HL-60/S4 treated with retinoic acid at 250 ng/mL for 4 days and 3 days (cell line): ENCODE data around the gene MED22.
"Not testable (repeated sequence)": the region's sequence is repeated elsewhere in the genome, so short reads cannot be mapped to it uniquely, and the experiment has no call there.

Source experiments
- in situ Hi-C: fragments of 300-500 bp; cut with MboI; formaldehyde crosslinking; loops from 2 replicates; pipeline ENCODE4 v1.7.0; 2022; ENCODE audit warnings: low sequenced_read_pairs

MED22 gene

DNA sequence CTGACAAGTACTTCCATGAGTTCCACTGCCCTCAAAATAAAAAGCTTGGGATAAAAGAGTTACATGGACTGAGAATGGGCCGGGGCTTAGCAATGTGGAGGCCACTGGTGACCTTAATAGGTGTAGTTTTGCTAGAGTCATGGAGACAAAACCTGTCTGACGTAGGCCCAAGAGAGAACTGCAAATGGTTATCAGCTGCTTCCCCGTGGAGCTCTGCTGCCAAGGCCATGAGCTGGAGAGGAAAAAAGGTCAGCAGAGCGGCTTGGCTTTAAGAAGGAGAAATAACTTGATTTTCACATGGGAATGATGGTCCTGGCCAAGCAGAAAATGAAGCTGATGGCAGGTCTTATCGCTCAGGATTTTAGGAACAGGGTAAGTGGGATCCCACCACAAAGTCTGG is 8.3 kb downstream of the MED22 start:
- in situ Hi-C loops: no loop called here

DNA sequence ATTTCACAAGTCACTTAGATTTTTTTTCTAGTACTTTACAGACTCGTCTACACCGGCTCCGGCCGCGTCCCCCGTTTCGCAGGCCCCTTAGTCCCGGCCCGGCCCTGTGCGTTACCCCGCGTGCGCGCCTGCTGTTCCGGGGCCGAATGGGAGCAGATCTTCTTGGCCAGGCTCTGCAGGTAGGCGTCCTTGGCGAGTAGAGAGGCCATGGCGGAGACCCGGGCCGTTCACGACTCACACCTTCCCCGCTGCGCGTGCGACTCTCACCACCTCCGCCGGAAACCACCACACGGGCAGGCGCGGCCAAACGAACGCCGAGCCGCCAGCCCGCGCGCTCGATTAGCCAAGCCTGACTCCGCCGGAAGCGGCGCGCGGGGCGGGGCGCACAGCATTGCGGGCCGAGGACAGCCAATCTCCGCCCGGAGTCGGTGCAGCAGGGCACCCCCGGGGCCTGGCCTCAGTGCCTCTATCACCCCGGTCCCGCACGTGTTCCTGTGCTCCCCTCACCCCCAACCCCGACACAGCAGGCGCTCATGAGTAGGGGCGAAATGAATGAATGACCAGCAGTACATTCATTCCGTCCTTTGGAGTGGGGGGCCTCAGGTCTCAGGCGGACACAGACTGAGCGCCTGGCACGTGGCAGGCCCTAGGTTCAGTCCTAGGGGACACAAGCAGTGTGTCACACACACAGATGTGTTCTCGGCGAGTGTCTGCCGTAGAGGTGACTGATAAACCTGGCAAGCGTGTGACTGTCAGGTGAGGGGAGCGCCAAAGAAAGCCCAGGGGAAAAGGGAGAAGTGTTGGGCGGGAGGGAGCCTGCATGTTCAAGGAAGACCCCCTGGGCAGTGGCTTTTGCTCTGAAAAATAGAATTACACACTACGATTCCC is 11.8 kb downstream of the MED22 start, which contains the start of gene SURF6:
Gene SURF6, minus strand, starts transcription at position 265 of the 888 bp plus-strand sequence. Its CDS starts 56 bp downstream, at position 209.
- in situ Hi-C loops: no loop called here

DNA sequence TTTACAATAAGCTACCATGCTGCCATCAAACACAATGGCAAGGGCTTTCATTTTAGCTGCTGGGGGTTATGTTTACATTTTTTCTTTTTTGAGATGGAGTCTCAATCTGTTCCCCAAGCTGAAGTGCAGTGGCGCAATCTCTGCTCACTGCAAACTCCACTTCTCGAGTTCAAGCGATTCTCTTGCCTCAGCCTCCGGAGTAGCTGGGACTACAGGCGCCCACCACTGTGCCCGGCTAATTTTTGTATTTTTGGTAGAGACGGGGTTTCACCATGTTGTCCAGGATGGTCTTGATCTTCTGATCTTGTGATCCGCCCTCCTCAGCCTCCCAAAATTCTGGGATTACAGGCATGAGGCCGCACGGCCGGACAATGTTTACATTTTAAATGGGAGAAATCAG is 13.0 kb downstream of the MED22 start:
- in situ Hi-C loops: not testable (repeated sequence)

DNA sequence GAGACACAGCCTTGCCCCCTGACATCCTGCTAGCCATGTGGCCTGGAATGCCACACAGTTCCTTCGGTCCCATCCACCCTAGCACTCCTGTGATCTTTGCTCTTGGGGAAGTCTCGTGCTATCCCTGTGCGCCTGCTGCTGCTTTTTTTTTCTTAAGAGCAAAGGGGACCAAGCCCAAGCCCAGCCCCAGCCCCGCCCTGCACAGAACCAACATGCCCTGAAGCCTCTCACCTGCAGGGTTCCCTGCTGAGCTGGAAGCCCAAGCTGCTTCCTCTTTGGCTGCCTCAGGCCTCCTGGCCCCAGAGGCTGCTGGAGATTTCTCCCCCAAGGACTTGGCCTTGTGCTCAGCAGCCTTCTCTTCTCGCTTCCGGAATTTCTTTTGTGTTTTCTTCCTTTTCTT is 13.8 kb downstream of the MED22 start:
- in situ Hi-C loops: no loop called here

DNA sequence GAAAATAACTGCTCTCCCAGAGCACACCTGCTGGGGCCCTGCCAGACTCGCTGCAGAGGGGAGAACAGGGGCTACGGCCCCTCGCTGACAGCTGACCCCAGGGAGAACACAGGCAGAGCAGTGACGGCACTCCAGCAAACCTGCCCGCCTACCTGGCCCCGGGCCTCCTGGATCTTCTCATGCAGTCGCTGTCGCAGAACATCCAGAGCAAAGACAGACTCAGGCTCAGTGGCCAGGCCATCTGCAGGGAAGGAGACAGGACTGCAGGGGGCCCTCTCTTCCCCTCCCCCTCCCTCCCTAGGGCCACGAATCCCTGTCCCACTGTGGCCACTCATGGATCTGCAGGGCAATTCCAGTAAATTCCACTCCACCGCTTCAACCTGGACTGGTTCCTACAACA is 14.4 kb downstream of the MED22 start:
- in situ Hi-C loops: no loop called here

DNA sequence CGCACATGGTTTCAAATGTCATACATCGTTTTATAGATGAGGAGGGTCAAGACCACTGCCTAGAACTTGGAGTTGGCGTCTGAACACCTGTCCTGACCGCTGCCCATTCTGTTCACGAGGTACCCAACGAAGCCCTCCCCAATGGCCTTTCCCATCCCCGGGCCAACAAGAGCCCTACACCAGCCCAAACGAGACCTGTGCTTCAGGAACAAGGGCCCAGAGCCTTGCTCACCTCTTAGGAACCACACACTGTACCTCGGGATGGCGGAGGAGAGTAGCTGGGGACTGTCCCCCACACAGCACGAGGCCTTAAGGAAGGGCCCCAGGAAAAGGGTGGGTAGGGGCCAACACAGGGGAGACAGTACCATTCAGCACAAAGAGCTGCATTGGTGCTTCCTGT is 14.9 kb downstream of the MED22 start:
- in situ Hi-C loops: no loop called here

DNA sequence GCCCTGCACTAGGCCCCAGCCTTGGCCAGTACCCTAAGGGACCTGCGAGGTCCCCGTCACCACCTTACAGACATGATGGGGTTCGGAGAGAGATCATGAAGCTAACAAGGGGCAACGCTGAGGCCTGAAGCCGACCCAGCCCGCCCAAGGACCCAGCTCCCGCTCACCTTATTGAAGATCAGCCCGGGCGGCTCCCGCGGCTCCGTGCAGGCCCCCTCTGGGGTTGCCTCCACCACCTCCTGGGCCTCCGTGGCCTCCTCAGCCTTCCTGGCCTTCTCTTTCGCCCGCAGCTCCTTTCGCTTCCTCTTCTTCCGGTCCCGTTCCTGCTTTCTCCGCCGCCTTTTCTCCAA is 15.6 kb downstream of the MED22 start:
- in situ Hi-C loops: no loop called here

DNA sequence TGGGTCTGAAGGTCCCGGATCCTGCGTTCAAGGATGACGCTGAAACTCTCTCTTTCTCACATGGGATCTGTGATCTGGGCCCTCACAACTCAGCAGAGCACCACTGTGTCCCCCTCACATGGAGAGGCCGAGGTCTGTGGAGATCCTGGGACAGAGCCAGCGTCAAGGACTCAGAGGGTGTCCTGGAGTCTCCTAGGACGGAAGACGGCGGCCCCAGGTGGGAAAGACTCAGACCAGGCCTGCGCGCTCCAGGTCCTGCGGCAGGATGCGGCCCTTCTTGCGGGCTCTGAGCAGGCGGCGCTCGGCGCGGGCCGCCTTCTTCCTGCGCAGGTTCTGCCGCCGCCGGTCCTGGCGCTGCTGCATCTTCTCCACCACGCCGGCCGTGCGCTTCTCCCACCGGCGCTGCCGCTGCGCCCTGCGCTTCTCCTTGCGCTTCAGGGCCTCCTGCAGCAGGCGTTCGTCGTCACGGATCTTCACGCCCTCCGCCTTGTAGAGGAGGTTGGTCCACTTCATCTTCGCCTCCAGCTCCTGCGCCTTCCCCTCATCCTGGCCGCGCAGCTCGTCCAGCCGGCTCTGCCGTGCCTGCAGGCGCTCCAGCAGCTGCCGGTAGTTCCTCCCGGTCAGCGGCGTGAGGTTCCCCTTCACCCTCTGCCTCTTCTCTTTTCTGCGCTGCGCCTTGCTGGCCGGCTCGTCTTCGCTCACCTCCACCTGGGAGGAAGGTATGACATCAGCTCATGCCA is 16.1 kb downstream of the MED22 start:
- in situ Hi-C loops: no loop called here

DNA sequence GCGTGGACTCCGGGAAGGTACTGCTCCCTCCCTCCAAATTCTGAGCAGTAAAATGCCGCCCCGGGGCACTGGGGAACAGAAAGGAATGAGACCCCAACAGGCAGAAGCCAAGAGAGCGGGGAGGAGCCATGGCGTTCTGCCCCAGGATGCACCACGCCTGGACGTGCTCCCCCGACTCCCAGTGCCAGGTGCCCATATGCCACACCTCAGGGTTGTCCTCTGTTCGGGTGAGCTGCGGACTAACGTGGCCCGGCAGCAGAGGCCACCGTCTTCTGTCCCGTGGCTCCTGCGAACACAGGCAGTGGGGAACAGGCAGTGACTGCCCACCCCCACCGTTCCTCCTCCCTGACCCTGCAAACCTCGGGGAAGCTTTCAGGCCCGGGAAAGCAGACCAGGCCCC is 16.7 kb downstream of the MED22 start:
- in situ Hi-C loops: no loop called here

DNA sequence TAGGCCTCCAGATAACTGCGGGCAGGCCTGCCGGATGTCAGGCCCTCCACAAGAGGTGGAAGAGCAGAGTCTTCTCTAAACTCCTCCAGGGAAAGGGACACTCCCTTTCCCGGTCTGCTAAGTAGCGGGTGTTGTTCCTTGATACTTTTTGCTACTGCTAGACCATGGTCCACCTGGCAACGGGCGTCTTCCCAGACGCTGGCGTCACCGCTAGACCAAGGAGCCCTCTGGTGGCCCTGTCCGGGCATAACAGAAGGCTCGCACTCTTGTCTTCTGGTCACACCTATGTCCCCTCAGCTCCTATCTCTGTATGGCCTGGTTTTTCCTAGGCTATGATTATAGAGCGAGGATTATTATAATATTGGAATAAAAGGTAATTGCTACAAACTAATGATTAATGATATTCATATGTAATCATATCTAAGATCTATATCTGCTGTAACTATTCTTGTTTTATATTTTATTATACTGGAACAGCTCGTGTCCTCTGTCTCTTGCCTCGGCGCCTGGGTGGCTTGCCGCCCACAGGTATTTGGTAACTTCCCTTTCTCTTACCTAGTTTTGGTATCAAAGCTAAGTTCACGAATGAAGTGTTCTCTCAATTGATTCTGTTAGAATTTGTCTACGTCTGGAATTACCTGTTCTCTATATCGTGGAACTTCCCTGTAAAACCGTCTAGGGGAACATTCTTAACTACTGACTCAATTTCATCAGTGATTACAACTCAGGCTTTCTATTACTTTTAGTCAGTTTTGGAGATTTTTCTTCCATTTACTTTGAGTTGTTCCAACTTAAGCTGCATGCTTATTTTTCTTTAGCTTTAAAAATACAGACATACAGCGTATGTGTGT is 18.4 kb downstream of the MED22 start:
- in situ Hi-C loops: not testable (repeated sequence)

DNA sequence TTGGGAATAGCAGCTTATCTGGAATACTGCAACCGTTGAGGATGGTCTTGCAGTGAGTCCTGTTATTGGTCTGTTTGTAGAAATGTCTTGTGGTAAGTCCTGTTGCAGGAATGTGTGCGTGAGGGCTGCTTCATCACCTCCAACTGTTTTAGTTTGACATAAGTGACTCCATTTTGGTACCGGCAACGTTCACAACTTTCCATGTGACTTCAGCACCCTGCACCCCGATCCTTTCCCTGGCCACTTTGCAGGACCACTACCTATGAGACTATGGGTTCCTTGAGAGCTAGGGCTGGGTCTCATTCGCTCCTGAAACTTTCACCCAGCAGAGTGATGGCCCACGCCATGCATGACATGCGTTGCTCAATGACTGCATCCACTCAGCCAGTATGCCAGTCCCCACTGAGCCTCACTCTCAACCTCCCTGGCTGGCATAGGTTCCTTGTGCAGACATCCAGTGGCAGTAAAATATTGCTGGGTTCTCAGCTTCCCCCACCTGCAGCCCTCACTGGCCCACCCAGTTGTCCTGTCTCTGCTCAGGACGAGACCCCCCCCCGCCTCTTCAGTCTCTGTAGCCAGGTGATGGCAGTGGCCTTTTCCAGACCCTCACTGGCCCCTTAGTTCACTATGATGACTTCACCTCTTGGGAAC is 20.0 kb downstream of the MED22 start:
- in situ Hi-C loops: no loop called here

DNA sequence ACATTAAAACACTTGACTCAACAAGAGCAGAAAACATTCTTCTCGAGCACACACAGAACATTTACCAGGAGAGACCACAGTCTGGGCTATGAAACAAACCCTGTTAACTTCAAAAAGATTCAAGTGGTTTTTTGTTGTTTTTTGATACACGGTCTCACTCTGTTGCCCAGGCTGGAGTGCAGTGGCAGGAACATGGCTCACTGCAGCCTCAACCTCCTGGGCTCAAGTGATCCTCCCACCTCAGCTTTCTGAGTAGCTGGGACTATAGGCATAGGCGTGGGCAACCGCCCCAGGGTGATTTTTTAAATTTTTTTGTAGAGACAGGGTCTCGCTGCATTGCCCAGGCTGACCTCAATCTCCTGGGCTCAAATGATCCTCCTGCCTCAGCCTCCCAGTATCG is 20.9 kb downstream of the MED22 start:
- in situ Hi-C loops: not testable (repeated sequence)

DNA sequence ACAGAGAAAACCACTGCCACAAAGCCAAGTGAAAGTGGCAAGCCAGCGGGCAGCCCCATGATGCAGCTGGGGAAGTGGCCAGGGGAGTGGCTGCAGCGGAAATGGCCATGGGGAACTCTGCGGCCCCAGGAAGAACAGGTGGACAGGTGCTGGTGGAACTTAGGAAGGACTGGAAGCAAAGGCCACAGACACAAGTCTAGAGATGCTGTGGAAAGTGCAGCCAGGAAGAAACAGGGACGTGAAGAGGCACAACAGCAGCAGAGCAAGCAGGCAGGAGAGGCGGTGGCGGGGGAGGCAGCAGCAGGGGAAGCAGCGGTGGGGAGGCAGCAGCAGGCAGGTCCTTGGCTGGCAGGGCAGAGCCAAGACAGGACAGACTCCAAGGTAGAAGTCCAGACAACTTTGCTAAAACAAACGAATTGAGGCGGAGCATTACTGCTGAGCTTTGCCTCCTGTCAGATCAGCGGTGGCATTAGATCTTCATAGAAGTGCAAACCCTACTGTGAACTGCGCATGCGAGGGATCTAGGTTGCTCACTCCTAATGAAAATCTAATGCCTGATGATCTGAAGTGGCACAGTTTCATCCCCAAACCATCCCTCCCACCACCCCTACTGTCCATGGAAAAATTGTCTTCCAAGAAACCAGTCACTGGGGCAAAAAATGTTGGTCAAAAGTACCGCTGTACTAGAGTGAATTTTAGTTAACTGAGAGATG is 23.8 kb downstream of the MED22 start:
- in situ Hi-C loops: no loop called here

DNA sequence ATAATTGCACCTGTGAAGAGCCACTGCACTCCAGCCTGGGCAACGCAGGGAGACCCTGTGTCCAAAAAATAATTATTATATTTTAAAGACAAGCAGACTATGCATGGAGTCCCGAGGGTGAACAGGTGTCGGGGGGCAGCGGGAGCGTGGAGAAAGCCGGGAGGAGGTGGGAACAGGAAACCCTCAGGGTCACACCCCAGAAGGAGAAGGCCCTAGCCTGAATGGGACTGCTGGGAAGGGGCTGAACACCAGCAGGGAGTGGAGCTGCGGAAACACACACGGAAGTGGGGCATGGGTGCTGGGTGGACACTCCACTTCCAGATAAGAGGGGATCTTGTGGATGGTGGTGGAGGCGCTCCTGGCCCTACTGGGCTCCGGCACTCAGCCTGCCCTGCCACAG is 24.7 kb downstream of the MED22 start:
- in situ Hi-C loops: no loop called here

DNA sequence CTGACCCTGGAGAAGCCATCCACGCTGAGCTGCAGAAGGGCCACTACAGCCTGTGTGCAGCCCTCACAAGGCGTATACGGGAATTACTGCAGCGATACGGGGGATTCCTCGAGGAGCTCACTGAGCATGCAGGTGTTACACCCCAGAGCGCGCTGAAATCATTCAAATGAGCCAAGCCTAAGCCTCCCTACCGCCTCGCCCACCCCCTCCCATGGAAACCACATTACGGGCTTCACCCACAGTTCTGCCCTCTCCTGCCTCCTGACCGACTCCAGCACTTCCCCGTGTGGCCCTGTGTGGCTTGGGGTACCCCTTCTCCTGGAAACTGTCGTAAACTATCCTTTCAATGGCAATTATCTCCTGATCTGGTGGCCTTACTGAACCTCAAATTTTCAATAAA is 25.2 kb downstream of the MED22 start:
- in situ Hi-C loops: no loop called here

DNA sequence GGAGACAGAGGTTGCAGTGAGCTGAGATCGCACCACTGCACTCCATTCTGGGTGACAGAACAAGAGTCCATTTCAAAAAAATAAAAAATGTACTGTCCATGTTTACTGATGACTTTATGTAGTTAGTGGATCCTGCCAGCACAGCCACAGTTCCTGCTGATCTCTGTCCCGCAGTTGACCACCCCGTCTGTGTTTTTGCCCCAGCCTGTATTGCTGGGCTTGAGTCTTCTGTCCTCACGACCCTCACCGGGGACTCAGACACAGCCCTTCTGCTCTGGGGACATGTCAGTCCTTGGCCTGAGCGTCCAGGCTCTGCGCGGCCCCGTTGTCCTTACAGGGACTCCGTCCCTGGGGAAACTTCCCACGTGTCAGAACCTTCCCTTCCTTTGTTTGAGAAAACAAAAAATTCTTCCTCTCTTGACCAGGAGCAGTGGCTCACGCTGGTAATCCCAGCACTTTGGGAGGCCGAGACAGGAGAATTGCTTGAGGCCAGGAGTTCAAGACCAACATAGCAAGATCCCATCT is 26.5 kb downstream of the MED22 start:
- in situ Hi-C loops: no loop called here

DNA sequence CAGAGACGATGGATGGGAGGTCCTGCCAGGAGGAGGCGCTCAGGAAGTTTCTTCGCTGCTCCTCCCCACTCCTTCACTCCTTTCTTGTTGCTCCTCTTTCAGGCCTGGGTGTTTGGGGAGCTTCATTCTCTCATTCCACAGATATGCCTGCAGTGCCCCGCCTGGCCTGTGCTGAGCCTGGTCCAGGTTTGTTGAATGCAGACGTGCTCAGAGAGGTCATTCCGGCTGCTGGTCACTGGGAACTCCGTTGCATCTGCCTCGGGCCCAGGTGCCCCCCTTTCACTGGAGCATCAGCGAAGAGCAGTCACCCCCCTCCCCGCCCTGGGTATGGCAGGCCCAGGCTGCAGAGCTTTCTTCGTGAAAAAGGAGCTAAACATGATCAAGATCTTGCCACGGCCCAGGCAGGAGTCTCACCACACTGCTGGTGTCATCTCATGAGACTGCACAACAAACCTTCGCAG is 27.5 kb downstream of the MED22 start:
- in situ Hi-C loops: no loop called here

DNA sequence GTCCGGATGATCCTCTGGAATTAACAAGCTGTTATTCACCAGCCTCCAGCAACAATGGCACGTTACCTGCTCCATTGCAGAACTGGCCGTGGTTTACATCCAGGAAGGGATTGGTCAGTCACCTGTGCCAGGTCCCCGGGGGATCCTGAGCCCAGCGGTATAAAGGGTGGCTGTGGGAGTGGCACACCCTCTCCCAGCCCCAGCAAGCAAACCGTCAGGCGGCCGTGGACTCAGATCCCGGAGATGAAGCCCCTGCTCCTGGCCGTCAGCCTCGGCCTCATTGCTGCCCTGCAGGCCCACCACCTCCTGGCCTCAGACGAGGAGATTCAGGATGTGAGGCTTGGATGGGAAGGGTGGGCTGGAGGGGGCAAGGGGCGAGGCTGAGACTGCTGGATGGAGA is 30.4 kb downstream of the MED22 start:
- in situ Hi-C loops: not testable (repeated sequence)

DNA sequence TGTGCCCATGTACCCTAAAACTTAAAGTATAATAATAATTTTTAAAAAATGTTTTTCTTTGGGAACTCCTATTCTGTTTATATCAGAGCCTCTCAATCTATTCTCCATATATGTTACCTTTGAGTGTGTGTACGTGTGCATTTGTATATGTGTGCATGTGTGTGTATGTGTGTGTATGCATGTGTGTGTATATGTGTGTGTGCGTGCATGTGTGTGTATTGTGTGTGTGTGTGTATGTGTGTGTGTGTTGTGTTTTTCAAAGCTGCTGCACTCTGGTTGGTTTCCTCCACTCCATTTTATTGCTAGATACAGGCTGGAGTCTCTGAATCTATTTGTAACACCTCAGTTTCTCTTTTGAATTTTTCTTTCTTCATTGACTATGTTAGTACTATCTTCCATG is 31.9 kb downstream of the MED22 start:
- in situ Hi-C loops: no loop called here

DNA sequence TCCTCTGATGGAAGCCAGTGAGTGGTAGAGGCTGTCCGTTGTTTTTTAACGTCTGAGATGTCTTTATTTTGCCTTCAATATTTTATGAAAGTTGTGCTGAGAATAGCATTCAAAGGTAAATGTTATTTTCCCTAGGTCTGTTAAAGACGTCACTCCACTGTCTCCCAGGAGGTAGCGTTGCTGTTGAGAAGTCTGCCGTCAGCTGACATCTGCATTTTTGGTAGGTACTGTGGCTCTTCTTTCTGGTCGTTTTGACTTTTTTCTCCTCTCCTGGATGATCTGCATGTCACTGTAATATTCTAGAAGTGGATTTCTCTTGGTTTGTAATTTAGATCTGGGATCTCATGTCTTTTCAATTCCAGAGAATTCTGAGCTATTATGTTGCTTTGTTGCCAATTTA is 38.3 kb downstream of the MED22 start:
- in situ Hi-C loops: no loop called here
